ENCODE measurements around the gene AGPS. TPM values are rescaled to one million over a fixed set of nuclear protein-coding genes. Genes with fewer than 3 reads are reported as not detected.
A peak's percentile ranks its signal among the peaks of the same experiment; 100 is the strongest.
"Not testable (repeated sequence)": the region's sequence is repeated elsewhere in the genome, so short reads cannot be mapped to it uniquely, and the experiment has no call there.

Gene AGPS
- total and polyA plus RNA-seq, 7 experiments from 2014 or later: 11.8 to 60.4 (median 21.8) TPM

- Histone ChIP-seq H3K36me3 (ENCODE audit: control insufficient read depth in 2 of 3, insufficient read depth in 3 of 3, low read length in 3 of 3) (no peaks in the 10 kb centered on the region), H3K9me3 (ENCODE audit: control insufficient read depth in 2 of 3, low read length in 3 of 3) (no peaks in the 10 kb centered on the region), H3K4me1 (ENCODE audit: control insufficient read depth in 2 of 2, insufficient read depth in 2 of 2, low read length in 2 of 2) (peaks cover 0 to 4% of the 10 kb centered on the region in 2 donors), H3K27ac (ENCODE audit: low read depth, low read length) (no peak overlapping the region), H3K27me3 (ENCODE audit: control insufficient read depth in 2 of 2, insufficient read depth in 2 of 2, low read length in 2 of 2) (no peaks in the 10 kb centered on the region), H3K4me3 (ENCODE audit: low read length) (no peak overlapping the region)
- ChIA-PET CTCF (interaction anchor here (2.1 kb wide), 1 partner anchor 73 kb away, joined by 5 read pairs; no protein-coding TSS in a partner anchor), POLR2A (interaction anchor here (0.6 kb wide), 1 partner anchor 196 kb away, joined by 3 read pairs; no protein-coding TSS in a partner anchor)
- Mint-ChIP-seq H3K4me1 (peaks cover 18 to 69% (median 53%) of the 10 kb centered on the region in 7 donors), H3K27ac (no peak overlapping the region), H3K27me3 (no peaks in the 10 kb centered on the region), H3K36me3 (peaks cover 0 to 40% (median 16%) of the 10 kb centered on the region in 5 donors), H3K9me3 (peaks cover 0 to 5% (median 0%) of the 10 kb centered on the region in 11 donors), H3K4me3 (peak overlapping the region in 1 of 10 donors; percentile 1)
- ATAC-seq (no peak), DNase-seq (no peak)
- intact Hi-C loops (cut with micrococcal nuclease): no loop called here
Observed at GRCh38 chr2:177406182-177406581, 13.6 kb downstream of the AGPS start.

DNA sequence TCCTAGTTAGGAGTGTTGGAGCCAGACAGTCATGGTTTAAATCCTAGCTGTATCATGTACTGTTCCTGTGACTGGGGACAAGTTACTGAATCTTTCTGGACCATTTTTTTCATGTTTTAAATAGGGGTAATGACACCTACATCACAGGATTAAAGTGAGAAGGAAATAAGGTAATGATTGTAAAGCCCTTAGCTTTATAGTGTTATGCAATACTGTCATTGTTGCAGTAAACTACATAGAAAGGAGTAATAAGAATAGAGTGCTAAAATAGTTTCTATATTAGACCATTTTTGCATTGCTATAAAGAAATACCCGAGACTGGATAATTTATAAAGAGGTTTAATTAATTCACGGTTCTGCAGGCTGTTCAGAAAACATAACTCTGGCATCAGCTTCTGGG lies 14.5 kb downstream of the AGPS start:
- Mint-ChIP-seq H3K4me3 (no peak overlapping the region), H3K27ac (peak overlapping the region in 1 of 9 donors; percentile 34), H3K27me3 (no peaks in the 10 kb centered on the region), H3K4me1 (peaks cover 21 to 73% (median 60%) of the 10 kb centered on the region in 7 donors), H3K36me3 (peaks cover 0 to 47% (median 19%) of the 10 kb centered on the region in 5 donors), H3K9me3 (peaks cover 0 to 5% (median 0%) of the 10 kb centered on the region in 11 donors)
- Histone ChIP-seq H3K36me3 (ENCODE audit: control insufficient read depth in 2 of 3, insufficient read depth in 3 of 3, low read length in 3 of 3) (no peaks in the 10 kb centered on the region), H3K27me3 (ENCODE audit: control insufficient read depth in 2 of 2, insufficient read depth in 2 of 2, low read length in 2 of 2) (no peaks in the 10 kb centered on the region), H3K27ac (ENCODE audit: low read depth, low read length) (no peak overlapping the region), H3K4me3 (ENCODE audit: low read length) (no peak overlapping the region), H3K4me1 (ENCODE audit: control insufficient read depth in 2 of 2, insufficient read depth in 2 of 2, low read length in 2 of 2) (peaks cover 0 to 4% of the 10 kb centered on the region in 2 donors), H3K9me3 (ENCODE audit: control insufficient read depth in 2 of 3, low read length in 3 of 3) (no peaks in the 10 kb centered on the region)
- intact Hi-C loops (cut with micrococcal nuclease): no loop called here
- POLR2A ChIA-PET: interaction anchor here (0.6 kb wide), 1 partner anchor 8 kb away, joined by 3 read pairs; no protein-coding TSS in a partner anchor
- ATAC-seq (no peak), DNase-seq (no peak)
- CTCF ChIA-PET: interaction anchor here (2.1 kb wide), 1 partner anchor 73 kb away, joined by 5 read pairs; no protein-coding TSS in a partner anchor

DNA sequence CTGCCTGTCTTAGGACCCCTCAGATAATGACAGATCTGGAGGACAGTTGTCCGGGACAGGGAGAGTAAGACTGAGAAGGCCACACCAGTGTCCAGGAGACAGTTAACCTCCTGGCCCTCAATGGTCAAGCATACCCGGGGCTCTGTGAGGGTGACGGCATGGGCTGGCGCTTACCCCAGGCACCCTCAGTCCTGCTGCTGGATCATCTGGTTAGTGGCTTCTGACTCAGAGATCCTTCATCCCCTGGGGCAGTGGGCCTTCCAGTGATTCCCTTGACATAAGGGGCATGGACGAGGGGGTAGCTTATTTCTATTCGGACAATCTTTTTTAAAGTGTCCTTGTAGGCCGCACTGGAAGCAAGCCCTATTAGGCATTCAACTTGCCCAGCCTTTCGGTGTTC lies 18.1 kb downstream of the AGPS start:
- intact Hi-C loops (cut with micrococcal nuclease): loop anchor here in 1 of 2 donors (10.0 kb wide), 3 partner anchors 314 to 1286 kb away; partner anchors contain the start of genes HOXD8 and HOXD9

DNA sequence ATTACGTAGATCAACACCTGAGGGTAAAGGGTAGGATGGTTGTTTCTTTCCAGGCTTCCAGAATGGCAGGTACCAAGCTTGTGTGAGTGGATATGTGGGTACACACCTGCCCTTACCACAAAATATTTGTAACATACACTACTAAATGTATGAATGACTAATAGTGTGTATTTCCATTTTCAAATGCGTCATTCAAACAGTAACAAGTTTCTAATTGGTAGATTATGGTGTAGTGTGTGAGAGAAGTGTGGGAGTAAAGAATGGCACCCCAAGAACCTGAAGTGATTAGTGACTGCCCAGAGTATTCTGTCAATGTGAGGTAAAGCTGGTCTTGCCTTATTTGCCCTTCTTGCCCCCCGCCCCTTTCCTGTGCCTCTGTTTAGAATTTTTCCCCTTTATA lies 21.1 kb downstream of the AGPS start:
- Mint-ChIP-seq H3K9me3 (peaks cover 0 to 5% (median 0%) of the 10 kb centered on the region in 11 donors), H3K4me3 (no peak overlapping the region), H3K4me1 (peaks cover 6 to 57% (median 34%) of the 10 kb centered on the region in 7 donors), H3K27me3 (no peaks in the 10 kb centered on the region), H3K36me3 (peaks cover 0 to 25% (median 7%) of the 10 kb centered on the region in 5 donors), H3K27ac (peak overlapping the region in 6 of 9 donors; percentile 7 to 44 (median 23))
- ChIA-PET CTCF (interaction anchor here (4.8 to 5.1 kb wide), 2 partner anchors 79 to 251 kb away, joined by 55 to 87 read pairs; no protein-coding TSS in a partner anchor), POLR2A (interaction anchor here (0.8 to 3.6 kb wide), 3 partner anchors 12 to 149 kb away, joined by 3 to 24 read pairs (median 4); partner anchors contain the start of gene NFE2L2)
- H3K27me3 ChIP-seq (ENCODE audit: control insufficient read depth in 2 of 2, insufficient read depth in 2 of 2, low read length in 2 of 2): no peaks in the 10 kb centered on the region
- no peaks in the 10 kb centered on the region for H3K36me3 ChIP-seq (ENCODE audit: control insufficient read depth in 2 of 3, insufficient read depth in 3 of 3, low read length in 3 of 3)
- intact Hi-C loops (cut with micrococcal nuclease): loop anchor here in 1 of 2 donors (10.0 kb wide), 3 partner anchors 311 to 1289 kb away; partner anchors contain the start of genes HOXD8 and HOXD9
- H3K4me1 ChIP-seq (ENCODE audit: control insufficient read depth in 2 of 2, insufficient read depth in 2 of 2, low read length in 2 of 2): no peaks in the 10 kb centered on the region
- no peak overlapping the region for H3K27ac ChIP-seq (ENCODE audit: low read depth, low read length)
- no peak overlapping the region for H3K4me3 ChIP-seq (ENCODE audit: low read length)
- no peaks in the 10 kb centered on the region for H3K9me3 ChIP-seq (ENCODE audit: control insufficient read depth in 2 of 3, low read length in 3 of 3)
- no peak for ATAC-seq
- no peak for DNase-seq

More for the DNA sequence above, 18.1 kb downstream of the AGPS start:
- DNase-seq; H3K27me3 Mint-ChIP-seq; H3K9me3 Mint-ChIP-seq; H3K4me3 ChIP-seq (ENCODE audit: low read length); H3K36me3 ChIP-seq (ENCODE audit: control insufficient read depth in 2 of 3, insufficient read depth in 3 of 3, low read length in 3 of 3); H3K27me3 ChIP-seq (ENCODE audit: control insufficient read depth in 2 of 2, insufficient read depth in 2 of 2, low read length in 2 of 2); POLR2A ChIA-PET; H3K4me3 Mint-ChIP-seq; ATAC-seq; H3K4me1 ChIP-seq (ENCODE audit: control insufficient read depth in 2 of 2, insufficient read depth in 2 of 2, low read length in 2 of 2); H3K9me3 ChIP-seq (ENCODE audit: control insufficient read depth in 2 of 3, low read length in 3 of 3); H3K27ac ChIP-seq (ENCODE audit: low read depth, low read length); H3K27ac Mint-ChIP-seq; CTCF ChIA-PET: not testable (repeated sequence)
- peaks cover 14 to 68% (median 52%) of the 10 kb centered on the region in 7 donors for H3K4me1 Mint-ChIP-seq
- H3K36me3 Mint-ChIP-seq: peaks cover 0 to 40% (median 20%) of the 10 kb centered on the region in 5 donors

DNA sequence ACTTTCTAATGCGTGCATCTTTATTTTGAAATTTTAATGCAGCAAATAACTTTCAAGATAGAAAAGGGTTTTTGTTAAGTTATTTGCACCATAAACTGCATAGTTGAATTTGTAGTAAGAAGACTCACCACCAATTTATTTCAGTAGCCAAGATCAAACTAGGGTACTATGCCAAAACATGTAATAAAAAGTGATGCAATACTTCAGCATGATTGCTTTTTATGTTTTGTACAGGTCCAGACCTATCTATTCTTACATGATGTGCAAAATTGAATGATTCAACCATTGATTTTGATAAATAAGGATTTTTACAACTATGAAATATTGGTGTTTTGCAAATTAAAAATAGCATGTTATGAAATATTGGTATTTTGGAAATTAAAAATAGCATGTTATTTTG lies 26.7 kb downstream of the AGPS start:
- Histone ChIP-seq H3K27ac (ENCODE audit: low read depth, low read length) (no peak overlapping the region), H3K36me3 (ENCODE audit: control insufficient read depth in 2 of 3, insufficient read depth in 3 of 3, low read length in 3 of 3) (no peaks in the 10 kb centered on the region), H3K4me3 (ENCODE audit: low read length) (no peak overlapping the region), H3K9me3 (ENCODE audit: control insufficient read depth in 2 of 3, low read length in 3 of 3) (no peaks in the 10 kb centered on the region), H3K27me3 (ENCODE audit: control insufficient read depth in 2 of 2, insufficient read depth in 2 of 2, low read length in 2 of 2) (no peaks in the 10 kb centered on the region), H3K4me1 (ENCODE audit: control insufficient read depth in 2 of 2, insufficient read depth in 2 of 2, low read length in 2 of 2) (no peaks in the 10 kb centered on the region)
- Mint-ChIP-seq H3K4me3 (no peak overlapping the region), H3K27ac (peak overlapping the region in 1 of 9 donors; percentile 22), H3K36me3 (peaks cover 5 to 27% (median 14%) of the 10 kb centered on the region in 5 donors), H3K9me3 (peaks cover 0 to 3% (median 2%) of the 10 kb centered on the region in 11 donors), H3K27me3 (no peaks in the 10 kb centered on the region), H3K4me1 (peaks cover 5 to 54% (median 27%) of the 10 kb centered on the region in 7 donors)
- no peak for ATAC-seq
- DNase-seq: no peak
- intact Hi-C loops (cut with micrococcal nuclease): loop anchor here in 1 of 2 donors (10.0 kb wide), 3 partner anchors 306 to 1294 kb away; partner anchors contain the start of genes HOXD8 and HOXD9
- ChIA-PET CTCF (interaction anchor here (1.0 to 1.2 kb wide), 2 partner anchors 230 to 255 kb away, joined by 3 to 4 read pairs; no protein-coding TSS in a partner anchor), POLR2A (no interaction called here)

DNA sequence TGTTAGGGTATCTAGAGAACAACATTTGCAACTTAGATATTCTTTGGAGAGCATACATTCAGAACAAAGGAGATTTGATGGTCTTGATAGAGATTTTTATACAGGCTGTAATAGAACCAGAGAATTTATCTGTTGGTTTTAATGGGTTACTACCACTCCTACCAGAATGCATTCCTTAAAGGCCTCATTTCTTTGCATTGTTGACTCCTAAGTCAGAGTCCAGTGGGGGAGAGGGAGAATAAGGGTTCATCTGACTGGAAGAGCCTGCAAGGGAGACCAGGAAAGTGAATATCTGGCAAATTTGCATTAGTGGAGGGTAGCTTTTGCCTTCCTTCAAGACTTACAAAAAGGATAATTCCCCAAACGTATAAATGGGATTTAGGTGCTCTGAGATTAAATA lies 29.7 kb downstream of the AGPS start:
- POLR2A ChIA-PET: no interaction called here

More for the DNA sequence above, 29.7 kb downstream of the AGPS start:
- peaks cover 10 to 48% (median 25%) of the 10 kb centered on the region in 7 donors for H3K4me1 Mint-ChIP-seq
- Histone ChIP-seq H3K27ac (ENCODE audit: low read depth, low read length) (no peak overlapping the region), H3K4me3 (ENCODE audit: low read length) (no peak overlapping the region), H3K36me3 (ENCODE audit: control insufficient read depth in 2 of 3, insufficient read depth in 3 of 3, low read length in 3 of 3) (no peaks in the 10 kb centered on the region), H3K9me3 (ENCODE audit: control insufficient read depth in 2 of 3, low read length in 3 of 3) (peaks cover 0 to 5% (median 0%) of the 10 kb centered on the region in 3 experiments), H3K4me1 (ENCODE audit: control insufficient read depth in 2 of 2, insufficient read depth in 2 of 2, low read length in 2 of 2) (no peaks in the 10 kb centered on the region), H3K27me3 (ENCODE audit: control insufficient read depth in 2 of 2, insufficient read depth in 2 of 2, low read length in 2 of 2) (no peaks in the 10 kb centered on the region)
- no peak for ATAC-seq
- no peak for DNase-seq
- intact Hi-C loops (cut with micrococcal nuclease): no loop called here
- peaks cover 7 to 30% (median 17%) of the 10 kb centered on the region in 11 donors for H3K9me3 Mint-ChIP-seq
- H3K27ac Mint-ChIP-seq: no peak overlapping the region
- peaks cover 24 to 50% (median 38%) of the 10 kb centered on the region in 5 donors for H3K36me3 Mint-ChIP-seq
- H3K4me3 Mint-ChIP-seq: peak overlapping the region in 1 of 10 donors; percentile 2
- no peaks in the 10 kb centered on the region for H3K27me3 Mint-ChIP-seq
- CTCF ChIA-PET: no interaction called here

Data from naive thymus-derived CD4-positive, alpha-beta T cell (primary cell).